ENCODE data around the gene PDE5A.
A peak's percentile ranks its signal among the peaks of the same experiment; 100 is the strongest.

PDE5A gene

DNA sequence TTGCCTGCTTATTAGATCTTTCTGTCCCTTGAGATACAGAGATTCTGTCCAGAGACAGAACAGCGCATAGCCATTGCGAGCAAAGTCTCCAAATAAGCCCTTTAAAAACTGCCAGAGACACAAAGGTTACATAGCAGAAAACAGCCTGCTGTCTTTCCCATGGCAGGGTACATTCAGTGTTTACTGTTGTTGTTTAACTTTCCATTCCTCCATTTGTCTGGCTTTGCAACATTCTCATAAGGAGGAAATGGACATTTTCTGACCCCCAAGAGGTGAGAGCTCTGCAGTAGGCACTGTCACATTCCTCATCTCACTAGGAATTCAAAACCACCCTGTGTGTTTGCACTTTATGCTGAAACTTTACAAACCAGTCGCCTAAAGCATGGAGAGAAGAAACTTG is 48.3 kb downstream of the PDE5A start:
- no peak for FAIRE-seq

DNA sequence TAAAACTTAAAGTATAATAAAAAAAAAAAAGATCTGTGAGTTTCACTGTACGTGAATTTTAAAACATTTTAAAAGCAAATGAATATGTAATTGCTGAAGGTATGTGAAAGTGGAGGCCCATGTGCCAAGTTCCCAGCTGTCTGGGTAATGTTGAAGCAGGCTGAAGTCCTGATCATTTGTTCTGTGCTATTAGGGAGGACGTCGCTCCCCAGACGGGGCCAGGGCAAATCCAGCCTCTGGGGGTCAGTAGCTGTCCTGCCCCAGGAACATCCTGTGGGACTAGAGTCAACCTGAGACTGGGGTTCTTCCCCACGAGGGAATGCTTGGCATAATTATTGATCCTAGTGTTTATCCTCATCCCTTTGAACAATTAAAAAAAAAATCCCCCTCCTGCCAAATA is 48.8 kb downstream of the PDE5A start:
- no peak for FAIRE-seq

DNA sequence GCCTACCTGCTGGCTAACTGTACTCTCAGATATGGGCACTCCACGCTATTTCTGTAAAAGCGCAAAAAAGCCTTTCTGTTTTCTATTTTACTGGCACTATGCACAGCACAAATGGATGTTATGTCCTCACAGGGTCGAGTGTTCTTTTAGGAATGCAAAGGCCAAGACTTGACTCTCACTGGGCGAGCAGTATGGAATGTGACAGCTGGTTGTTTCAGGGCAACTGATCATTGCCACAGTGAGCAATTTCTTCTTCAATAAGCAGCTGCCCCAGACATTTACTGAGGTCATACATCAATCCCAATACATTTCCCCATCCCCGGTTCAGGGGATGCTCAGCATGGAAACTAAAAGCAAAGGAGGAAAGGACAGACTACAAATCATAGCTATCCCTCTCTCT is 58.2 kb downstream of the PDE5A start:
- no peak for FAIRE-seq

GRCh38 chr4:119564106-119564505 is 64.5 kb downstream of the PDE5A start:
- no peak for FAIRE-seq

GRCh38 chr4:119559044-119559647 is 69.5 kb downstream of the PDE5A start:
- FAIRE-seq = peak; percentile 97

GRCh38 chr4:119550857-119551532 is 77.6 kb downstream of the PDE5A start:
- no peak for FAIRE-seq

GRCh38 chr4:119549639-119550038 is 79.0 kb downstream of the PDE5A start:
- FAIRE-seq = no peak

DNA sequence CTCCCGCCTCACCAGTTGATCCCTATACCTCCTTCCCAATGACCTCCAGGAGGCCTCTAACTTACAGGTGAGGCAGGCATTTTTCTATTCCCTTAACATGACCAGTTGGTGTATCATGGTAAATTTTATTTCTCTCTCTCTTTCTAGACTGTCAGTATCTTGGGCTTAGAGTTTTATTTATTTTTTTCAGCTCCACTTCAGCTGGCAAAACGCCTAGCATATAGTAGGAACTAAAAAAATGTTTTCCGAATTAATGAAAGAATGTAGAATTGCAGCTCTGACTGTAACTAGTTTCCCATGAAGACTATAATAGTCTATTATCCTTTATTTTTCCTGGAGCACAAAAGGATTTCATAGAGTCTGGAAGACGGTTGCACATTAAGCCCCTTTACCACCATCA is 84.8 kb downstream of the PDE5A start:
- no peak for FAIRE-seq

DNA sequence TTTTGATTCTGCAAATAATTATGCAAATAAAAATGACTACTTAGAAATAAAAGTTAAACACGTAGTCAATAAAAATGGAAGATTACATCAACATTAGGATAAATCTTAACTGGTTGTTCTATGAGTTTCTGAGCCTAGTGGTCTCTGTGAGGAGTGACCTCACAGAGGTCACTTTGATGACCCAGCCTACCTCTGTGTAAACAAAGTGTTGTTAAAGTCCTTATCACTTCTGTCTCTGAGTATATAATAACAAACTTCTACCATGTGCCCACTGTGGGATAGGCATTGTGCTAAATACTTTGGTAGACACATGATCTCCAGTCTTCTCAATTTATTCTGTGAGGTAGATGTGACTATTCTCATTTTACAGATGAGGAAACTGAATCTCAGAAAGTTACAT is 85.4 kb downstream of the PDE5A start:
- no peak for FAIRE-seq

DNA sequence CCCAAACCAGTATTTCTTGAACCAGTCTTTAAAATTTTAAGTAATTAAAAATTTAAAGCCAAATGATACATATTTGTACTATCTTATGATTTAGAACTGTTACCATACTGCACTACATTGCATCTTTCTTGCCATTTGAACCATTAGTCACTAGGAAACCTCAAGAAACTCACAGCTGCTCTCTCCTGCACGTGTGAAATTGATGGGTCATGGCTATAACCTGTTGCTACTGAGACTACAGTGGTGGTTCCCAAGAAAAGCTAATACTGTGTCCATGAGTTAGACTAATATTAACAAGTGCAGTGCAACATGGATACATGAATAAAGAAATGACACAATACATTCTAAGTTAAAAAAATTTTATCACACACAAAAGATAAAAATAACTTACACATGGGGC is 88.4 kb downstream of the PDE5A start:
- FAIRE-seq = no peak

GRCh38 chr4:119537586-119537985 is 91.0 kb downstream of the PDE5A start:
- FAIRE-seq = no peak

DNA sequence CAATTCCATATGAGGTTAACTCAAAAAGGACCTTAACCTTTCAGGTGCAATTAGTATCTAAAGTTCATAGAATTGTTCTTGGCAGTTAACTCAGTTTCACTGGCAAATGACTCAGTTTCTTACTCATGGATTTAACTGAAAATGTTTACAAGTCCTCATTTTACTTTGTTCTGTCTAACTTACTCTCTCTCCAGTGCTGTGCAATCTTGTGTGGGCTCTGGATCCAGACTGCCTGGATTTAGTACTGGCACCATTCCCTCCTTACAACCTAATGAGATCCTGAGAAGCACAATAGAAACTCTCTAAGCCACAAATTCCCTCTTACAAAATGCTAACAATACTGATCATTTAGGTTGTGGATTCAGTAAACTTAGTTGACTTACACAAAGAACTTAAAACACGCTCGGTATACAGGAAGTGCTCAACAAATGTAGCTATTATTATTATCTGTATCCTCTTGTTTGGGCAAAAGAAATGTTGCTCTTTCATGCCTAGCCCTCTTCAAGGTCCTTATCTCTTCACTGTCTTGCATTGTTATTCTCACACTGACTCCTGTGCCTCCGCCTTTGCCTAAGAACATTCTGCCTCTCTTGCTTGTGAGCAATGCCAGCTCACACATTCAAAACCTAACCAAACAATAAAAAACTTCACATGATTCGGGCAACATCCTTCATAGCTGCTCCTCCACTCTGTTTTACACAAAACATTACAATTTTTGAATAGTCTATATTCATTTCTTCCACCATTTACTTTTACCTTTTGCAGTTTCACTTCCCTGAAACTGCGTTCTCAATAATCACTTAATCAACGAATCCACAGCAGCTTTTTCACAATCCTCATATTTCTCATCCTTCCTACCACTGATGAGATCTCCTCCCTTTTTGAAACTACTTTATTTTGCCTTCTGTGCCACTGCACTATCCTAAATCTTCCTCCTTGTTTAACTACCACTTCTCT is 91.8 kb downstream of the PDE5A start:
- no peak for FAIRE-seq

DNA sequence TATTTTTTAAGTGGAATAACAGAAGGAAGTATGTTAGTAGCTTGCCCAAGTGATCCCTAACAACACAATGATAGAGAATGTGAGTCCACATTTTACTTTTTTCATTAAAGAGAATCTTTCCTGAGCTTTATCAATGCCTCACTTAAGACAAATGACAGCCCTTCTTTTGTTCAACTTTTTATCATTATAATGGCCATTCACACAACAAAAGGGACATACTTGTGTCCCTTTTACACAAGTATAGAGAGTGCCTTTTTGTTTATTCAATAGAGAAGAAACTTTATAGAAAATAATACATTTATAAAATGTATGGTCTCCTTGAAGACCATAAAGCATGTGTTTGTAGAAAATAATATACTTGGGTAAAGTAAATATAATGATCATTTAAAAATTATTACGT is 96.3 kb downstream of the PDE5A start:
- FAIRE-seq = no peak

- no peak for FAIRE-seq
Measured at GRCh38 chr4:119529788-119530187, 98.8 kb downstream of the PDE5A start.

- no peak for FAIRE-seq
Measured at GRCh38 chr4:119526786-119527550, 101.6 kb downstream of the PDE5A start.

GRCh38 chr4:119525771-119526712 is 102.6 kb downstream of the PDE5A start:
- no peak for FAIRE-seq

DNA sequence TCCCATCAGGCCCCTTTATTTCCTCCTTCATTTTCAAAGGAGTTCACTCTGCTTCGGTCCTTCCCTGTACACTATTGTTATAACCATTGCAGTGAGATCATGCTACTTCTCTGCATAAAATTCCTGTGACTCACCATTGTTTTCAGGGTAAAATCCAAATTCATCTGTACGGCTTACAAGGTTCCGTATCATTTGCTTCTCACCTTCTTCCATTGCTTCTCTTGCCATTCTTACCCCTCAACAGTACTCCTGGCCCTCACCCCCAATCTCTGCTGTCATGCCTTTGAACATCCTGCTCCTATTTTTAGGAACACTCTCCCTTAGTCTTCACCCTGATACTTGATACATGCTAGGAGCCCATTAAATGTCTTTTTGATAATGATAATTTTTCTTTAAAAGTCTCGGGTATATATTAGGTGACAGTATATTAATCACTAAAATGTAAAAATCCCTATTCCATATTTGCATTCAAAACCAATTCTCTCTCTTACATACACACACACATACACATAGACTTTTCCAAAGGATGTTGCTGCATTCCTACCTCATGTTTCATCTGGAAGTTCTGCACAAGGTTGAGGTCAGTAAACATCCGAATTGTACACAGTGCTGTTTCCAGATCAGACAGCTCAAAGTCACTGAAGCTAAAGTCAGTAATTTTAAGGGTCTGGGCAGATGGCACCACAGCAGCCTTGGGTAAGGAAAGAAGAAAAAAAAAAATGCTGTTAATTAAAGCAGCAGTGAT is 103.4 kb downstream of the PDE5A start:
- FAIRE-seq = no peak

- no peak for FAIRE-seq
Measured at GRCh38 chr4:119523399-119523798, 105.2 kb downstream of the PDE5A start.

DNA sequence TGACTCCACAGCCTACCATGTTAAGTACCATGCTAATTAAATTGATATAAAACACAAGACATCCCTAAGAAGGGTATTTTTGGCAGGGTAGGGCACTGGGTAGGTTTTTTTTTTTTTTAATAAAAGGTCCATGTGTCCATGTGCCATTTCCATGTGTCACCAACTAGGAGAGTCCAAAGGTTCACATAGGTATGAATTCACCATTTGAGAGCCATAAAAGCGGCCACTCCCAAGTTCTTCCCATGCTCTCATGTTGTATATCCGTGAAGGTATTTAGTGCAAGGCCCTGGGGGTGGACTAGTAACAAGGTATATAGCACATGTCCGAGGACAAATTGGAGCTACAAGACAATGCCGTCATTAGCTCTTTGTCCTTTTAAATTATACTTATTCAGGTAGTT is 107.3 kb downstream of the PDE5A start:
- no peak for FAIRE-seq

DNA sequence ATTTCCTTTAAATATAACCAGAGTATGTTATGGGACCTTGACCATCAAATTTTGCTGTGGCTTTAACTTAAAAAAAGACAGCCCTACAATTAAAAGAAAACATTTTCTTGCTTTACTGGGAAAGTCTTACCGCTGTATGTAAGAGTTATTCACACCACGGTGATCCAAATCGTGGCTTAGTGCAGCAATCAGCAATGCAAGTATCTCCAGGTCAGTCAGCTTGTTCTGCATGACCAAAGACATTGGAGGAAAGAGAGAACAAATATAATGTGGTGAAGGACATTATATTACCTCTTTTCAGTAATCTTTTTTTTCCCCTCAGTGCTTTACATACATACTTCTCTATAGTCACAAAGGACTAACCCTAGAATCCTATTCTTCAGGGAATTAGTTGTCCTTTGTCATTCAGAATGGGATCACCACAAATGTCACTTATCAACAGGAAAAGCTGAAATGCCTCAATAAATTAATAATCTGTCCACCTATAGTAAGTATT is 109.6 kb downstream of the PDE5A start:
- no peak for FAIRE-seq

All from A204.1 (cell line).